KOPT-K1 (cell line): Measurements from ENCODE around the gene EEPD1.

Experiments
- H3K27ac ChIP-seq: fragments of 200-600 bp; sonication (generic); 2 replicates; pipeline ENCODE4 v1.5.1; 2016; ENCODE audit warnings: antibody characterized with exemption, mild to moderate bottlenecking, low read depth, low read length; ENCODE audit not compliant: poor library complexity, severe bottlenecking
- H3K36me3 ChIP-seq: fragments of 200-600 bp; sonication (generic); 2 replicates; pipeline ENCODE4 v1.5.1; 2017; ENCODE audit warnings: antibody characterized with exemption, mild to moderate bottlenecking, low read length, moderate library complexity; ENCODE audit not compliant: insufficient read depth
- H3K9me3 ChIP-seq: fragments of 200-600 bp; sonication (generic); 2 replicates; pipeline ENCODE4 v1.5.1; 2017; ENCODE audit warnings: antibody characterized with exemption, low read length, mild to moderate bottlenecking; ENCODE audit not compliant: insufficient read depth, poor library complexity, severe bottlenecking

Gene EEPD1

DNA sequence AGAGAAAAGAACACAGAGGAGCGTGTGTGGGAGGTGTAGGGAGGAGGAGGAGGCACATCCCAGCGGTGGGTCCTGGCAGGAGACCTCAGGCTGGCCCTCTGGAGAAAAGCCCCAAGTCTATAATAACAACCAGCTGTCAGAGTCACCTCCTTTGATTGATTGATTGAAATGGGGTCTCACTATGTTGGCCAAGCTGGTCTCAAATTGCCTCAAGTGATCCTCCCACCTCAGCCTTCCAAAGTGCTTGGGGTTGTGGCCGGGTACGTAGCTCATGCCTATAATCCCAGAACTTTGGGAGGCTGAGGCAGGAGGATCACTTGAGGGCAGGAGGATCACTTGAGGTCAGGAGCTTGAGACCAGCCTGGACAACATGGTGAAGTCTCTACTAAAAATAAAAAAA lies 133.6 kb downstream of the EEPD1 start:
- Histone ChIP-seq H3K36me3 (peaks cover 18% of the 10 kb centered on the region), H3K27ac (peak overlapping the region; percentile 98), H3K9me3 (no peaks in the 10 kb centered on the region)

DNA sequence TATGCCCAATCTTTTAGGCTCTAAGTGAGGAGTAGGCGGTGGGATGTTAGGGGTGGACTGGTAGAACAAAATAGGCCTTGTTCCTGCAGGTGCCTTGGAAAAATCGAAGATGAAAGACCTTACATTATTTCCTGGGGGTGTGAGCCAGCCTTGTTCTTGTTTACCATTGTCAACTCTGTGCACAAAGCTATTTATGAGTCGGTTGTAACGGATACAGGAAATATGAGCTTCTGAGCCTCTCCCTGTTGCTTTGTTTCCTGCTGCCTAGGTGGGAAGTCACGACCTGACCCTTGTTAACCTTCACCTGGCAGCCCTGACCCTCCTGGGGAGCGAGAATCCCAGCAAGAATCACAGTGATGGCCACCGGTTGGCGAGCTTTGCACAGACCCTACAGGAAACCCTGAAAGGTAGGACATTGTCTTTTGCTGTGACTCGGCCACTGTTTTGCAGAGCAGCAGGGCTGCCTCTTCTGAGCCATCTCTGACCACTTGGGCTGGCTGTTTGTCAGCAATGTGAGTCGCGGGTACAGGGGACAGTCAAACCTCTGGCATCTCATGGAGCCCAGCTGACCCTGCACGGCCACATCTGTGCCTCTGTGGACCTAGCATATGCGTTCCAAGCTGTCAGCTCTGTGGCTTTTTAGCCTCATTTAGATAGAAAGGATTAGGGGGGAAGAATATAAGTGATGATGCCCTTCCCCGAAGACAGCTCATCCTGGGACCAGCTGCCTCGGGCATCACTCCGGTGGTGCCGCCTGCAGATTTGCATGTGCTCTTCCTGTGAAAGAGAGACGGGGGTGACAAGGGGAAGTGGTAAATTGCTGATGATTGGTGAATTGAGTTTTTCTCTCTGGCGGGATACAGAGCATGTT lies 134.6 kb downstream of the EEPD1 start:
- peak overlapping the region; percentile 98 for H3K27ac ChIP-seq
- H3K9me3 ChIP-seq: no peaks in the 10 kb centered on the region
- peaks cover 18% of the 10 kb centered on the region for H3K36me3 ChIP-seq

DNA sequence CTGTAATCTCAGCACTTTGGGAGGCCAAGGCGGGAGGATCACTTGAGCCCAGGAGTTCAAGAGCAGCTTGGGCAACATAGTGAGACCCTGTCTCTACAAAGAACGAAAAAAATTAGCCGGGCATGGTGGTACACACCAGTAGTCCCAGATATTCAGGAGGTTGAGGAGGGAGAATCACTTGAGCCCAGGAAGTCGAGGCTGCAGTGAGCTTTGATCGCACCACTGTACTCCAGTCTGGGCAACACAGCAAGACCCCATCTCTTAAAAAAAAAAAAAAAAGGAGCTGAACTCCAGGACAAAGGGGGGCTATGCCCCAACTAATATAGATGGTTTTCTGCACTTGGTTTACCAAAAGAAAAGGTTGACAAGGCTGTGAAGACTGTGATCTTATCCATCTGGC lies 135.4 kb downstream of the EEPD1 start:
- H3K9me3 ChIP-seq: no peaks in the 10 kb centered on the region
- H3K27ac ChIP-seq: peak overlapping the region; percentile 98
- H3K36me3 ChIP-seq: peaks cover 18% of the 10 kb centered on the region

DNA sequence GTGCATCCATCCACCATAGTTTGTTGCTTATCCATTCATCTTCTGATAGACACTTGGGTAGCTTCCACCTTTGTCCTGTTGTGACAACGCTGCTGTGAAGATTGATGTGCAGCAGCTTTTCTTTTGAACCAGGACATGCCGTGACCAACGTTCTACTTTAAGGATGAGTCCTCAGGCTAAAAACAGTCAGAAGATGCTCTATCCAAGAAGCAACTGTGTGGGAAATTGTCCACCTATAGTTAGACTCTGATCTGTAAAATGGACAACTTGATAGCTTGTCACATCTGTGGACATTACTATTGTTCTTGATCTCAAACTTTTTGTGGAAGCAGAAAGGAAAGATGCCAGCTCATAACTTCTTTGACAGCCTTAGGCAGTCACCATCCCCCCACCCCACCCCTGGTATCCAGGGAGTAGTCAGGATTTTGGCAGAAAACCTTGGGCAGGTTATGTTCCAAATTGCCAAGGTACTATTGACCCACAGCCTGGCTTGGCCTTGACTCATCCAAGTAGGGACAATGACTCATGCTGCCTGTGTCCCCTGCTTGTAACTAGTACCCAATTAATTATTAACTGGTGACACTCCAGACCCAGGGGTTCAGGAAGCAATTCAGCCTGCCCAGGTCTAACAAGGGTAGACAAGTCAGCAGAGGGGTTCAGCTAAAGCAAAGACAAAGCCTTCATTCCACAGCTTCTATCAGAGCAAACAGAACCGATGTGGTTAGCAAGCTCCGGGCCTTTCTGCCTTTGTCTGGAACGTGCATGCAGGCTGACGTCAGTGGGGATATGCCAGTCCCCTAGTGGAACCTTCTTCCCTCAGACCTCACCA lies 137.0 kb downstream of the EEPD1 start:
- Histone ChIP-seq H3K9me3 (no peaks in the 10 kb centered on the region), H3K36me3 (peaks cover 18% of the 10 kb centered on the region), H3K27ac (peak overlapping the region; percentile 29)

DNA sequence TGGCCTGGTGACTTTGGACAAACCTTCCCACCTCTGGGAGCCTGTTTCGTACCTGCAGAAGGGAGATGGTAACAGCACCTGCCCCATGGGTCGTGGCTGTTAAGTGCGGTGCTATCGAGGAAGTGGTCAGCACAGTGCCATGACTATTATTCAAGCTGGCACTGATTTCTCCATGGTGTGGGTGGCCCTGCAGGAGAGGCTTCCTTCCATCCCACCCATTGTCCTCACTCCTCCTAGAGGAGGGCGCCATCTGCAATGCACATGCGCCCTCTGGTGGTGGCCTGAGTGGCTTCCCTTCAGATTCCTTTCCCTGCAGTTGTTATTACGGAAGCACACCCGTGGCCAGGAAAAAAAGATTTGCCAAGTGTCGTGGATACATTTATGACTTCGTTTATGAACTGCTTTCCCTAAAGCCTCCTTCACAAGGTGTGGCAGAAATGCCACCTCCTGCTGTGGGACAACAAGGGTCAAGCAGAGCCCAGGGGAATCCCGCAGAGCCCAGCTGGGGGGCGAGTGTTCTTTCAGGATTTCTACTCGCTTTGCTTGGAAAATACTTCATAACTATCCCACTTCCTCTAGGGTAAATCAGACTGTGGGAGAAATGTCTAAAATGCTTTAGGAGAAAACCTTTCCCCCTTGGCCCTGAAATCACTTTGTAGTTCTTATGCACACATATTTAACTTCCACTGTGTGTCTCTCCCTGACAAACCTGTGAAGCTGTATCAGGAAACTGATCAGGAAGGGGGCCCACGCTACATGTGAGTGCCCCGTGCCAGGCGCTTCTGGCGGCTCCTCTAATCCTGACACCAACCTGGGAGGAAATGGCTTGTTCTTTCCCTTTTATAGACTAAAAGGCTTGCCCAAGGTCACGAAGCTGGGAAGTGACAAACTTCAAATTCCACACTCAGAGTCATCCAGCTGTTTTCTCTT lies 138.6 kb downstream of the EEPD1 start:
- H3K9me3 ChIP-seq: no peaks in the 10 kb centered on the region
- H3K36me3 ChIP-seq: peaks cover 24% of the 10 kb centered on the region
- H3K27ac ChIP-seq: peak overlapping the region; percentile 42

DNA sequence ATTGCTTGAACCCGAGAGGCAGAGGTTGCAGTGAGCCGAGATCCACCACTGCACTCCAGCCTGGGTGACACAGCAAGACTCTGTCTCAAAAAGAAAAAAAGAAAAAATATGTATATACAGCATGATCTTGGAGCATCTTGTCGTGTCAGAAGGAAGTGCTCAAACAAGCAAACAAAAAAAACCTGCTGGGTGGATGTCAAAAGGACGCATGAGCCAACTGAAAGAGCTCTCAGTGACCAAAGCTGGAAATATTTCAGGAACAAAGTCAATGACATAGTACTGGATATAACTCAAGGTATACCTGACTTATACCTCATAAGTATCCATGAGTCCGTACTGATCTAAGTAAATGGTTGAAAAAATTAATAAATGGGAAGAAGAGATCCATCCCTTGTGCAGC lies 142.0 kb downstream of the EEPD1 start:
- no peak overlapping the region for H3K27ac ChIP-seq
- peaks cover 51% of the 10 kb centered on the region for H3K36me3 ChIP-seq

DNA sequence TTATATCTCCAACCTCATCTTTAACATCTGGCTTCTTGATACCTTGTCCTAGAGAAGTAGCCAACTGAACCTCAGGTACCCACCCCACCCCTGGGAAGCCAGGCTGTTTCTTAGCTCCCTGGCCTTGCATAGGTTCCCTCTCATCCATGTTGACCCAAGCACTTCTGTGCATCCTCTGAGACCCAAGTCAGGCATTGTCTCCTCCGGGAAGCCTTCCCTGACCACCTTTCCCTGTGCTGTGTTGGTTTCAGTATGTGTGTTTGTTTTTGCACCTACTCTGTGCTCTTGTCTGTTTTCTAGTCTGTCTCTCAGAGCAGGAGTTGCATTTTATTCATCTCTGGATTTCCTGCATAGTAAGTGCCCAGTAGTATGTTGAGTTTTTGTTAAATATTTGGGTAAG lies 143.2 kb downstream of the EEPD1 start:
- peaks cover 51% of the 10 kb centered on the region for H3K36me3 ChIP-seq
- no peak overlapping the region for H3K27ac ChIP-seq
- no peaks in the 10 kb centered on the region for H3K9me3 ChIP-seq

More for the DNA sequence above, 142.0 kb downstream of the EEPD1 start:
- no peaks in the 10 kb centered on the region for H3K9me3 ChIP-seq

DNA sequence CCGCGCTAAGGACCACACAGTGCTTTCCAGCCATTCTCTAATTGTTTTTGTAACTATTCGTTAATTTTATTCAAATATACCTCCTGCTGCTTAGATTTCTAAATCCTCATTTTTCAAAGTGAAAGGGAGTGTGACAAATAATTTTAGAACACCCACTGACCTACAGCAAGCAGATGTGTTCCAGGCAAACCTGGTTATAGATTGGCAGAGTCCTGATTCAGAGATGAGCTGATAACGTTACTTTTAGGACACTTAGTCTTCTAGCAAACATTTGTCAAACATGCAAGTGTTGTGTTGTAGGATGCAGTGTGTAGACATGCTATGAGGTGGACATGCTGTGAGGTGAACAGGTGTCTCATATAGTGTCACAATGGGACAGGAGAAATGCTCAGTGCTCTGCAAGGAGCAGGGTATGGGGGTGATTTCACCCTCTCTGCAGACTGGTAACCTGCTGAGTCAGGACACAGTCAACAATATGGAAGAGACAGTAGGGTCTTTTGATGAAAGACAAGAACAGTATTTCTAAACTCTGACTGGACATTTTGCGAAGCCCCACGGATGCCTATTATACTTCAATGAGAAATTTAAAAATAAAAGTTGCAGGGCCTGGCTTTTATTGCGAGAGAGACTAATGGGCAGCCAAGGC lies 144.4 kb downstream of the EEPD1 start:
- H3K36me3 ChIP-seq: peaks cover 54% of the 10 kb centered on the region
- H3K9me3 ChIP-seq: no peaks in the 10 kb centered on the region
- H3K27ac ChIP-seq: no peak overlapping the region

DNA sequence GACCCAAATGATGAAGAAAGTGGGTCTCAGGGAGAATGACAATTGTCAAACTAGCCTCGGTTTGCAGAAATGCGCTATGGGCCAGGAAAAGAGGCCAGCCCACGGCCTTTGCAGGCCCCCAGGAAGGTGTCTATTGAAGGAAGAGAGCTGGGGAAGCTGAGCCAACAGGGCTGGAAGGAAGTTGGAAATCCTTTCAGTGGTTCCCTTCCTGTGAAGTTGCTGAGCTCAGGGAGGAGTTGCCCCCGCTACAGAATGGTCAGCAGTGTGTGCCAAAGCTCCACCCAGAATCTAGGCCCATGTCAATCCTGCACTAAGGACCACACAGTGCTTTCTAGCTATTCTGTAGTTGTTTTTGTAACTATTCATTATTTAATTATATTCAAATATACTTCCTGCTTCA lies 145.1 kb downstream of the EEPD1 start:
- Histone ChIP-seq H3K9me3 (no peaks in the 10 kb centered on the region), H3K36me3 (peaks cover 60% of the 10 kb centered on the region), H3K27ac (no peak overlapping the region)

DNA sequence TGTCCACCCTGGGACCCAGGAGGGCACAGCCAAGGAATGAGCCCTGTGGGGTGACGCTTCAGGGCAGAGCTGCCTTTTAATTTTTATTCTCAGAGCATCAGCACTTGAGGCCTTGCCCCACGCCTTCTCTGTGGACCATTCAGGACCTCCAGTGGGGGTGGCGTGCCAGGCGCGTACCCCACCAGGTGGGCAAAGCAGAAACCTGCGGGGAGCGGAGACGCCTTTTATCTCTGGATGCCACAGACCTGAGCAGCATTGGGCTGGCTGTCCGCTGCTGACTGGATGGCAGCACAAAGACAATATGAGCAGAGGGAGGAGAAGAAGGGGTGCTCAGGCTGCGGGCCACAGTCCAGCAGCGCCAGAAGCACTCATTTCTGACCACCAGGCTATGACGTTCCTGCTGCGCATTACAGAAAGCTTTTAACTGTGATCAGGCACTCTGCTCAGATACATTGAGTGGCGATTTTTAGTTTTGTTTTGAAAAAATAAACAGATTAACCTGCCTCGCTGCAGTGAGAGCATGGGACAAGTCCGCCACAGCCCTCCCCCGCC lies 146.2 kb downstream of the EEPD1 start:
- Histone ChIP-seq H3K9me3 (no peaks in the 10 kb centered on the region), H3K36me3 (peaks cover 67% of the 10 kb centered on the region), H3K27ac (no peak overlapping the region)

DNA sequence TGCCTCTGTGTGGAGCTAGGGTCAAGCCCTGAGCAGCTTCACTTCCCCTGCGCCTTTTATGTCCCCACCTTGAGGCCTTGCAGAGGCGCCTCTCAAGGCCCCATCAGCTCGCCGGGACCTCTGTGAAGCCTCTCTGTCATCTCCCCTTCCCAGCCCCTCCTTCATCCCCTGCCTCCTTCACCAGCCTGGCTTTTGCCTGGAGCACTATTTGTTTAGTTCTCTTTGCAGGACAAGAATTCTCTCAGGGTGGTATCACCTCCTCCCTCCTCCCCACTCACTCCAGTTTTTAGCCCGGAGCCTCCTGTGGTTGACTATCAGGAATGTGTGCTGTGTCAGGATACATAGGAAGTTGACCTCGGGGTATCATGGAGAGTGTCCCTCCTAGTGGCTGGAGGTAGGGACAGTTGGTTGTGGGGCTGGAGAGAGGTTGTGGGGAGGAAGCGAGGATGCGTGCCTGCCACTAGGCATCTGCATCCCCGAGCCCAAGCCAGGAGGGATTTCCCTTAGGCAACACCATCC lies 146.8 kb downstream of the EEPD1 start:
- Histone ChIP-seq H3K27ac (no peak overlapping the region), H3K9me3 (no peaks in the 10 kb centered on the region), H3K36me3 (peaks cover 67% of the 10 kb centered on the region)

DNA sequence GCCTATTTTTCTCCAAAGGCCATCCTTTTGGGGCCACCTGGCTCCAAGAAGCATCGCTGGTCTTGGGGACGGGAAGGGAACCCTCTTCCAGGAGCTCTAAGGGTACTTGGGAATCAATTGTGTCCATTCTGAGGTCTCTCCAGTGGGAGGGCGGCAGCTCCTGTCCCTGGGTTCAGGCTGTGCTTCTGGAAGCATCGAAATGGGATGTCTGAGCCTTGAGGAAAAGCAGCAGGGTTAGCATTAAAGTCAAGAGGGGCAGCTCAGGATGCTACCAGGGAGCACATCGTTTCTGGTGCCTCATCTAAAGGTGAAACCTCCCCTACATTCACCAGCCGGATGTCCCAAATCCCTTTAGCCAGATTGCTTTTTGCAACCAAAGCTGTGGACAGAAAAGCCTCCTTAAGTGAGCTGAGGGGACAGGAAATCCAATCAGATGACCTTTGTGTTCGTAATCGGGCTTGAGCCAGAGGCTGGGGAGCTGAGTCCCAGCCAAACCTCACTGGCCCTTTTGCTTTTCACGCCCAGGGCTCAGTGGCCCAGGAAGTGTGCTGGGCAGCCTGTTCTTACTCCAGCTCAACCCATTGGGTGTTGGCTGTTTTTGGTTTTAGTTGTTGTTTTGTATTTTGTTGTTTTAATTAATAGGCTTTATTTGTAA lies 147.8 kb downstream of the EEPD1 start:
- Histone ChIP-seq H3K27ac (no peak overlapping the region), H3K36me3 (peaks cover 67% of the 10 kb centered on the region), H3K9me3 (no peaks in the 10 kb centered on the region)

DNA sequence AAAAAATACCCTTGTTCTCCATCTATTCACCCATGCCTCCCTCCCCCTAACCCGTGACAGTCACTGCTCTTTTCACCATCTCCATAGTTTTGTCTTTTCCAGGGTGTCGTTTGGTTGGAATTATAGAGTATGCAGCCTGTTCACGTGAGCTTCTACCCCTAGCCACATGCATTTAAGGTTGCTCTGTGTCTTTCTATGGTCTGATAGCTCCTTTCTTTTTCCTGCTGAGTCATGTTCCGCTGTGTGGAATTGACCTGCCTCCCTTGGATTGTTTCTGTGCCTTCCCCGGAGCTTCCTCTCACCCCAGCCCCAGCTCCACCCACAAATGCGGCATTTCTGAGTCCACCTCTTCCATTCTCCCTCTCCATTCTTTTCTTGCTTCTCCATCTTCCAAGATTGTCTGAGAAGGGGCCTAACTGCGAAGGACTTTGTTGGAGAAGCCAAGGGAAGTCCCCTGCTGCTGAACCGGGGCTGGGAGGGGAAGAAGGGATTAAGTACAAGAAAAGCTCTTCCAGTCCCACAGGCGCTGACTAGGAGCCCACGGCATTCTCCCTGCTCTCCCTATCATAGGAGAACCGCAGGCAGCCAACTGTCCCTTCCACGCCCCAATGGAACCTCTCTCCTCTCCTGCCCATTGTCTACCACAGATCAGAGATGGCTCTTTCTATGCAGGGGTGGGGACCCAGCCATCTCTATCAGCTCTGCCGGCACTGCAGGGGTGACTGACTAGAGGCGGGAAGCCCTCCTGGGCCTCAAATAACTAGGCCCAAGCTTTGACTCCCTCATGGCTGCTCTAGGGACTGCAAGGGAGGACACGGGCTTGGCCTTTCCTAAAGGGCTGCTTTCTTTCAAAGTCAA lies 149.1 kb downstream of the EEPD1 start:
- H3K9me3 ChIP-seq: no peaks in the 10 kb centered on the region
- no peak overlapping the region for H3K27ac ChIP-seq
- peaks cover 57% of the 10 kb centered on the region for H3K36me3 ChIP-seq
